Stimulated activated CD4-positive, alpha-beta T cell treated with anti-CD3 and anti-CD28 coated beads, Interleukin-4, amount 100 ng/mL, for 1 hour (primary cell): ENCODE data around the gene PIM3.

Experiments
- DNase-seq: peaks from one replicate; pipeline ENCODE4 v3.0.0-alpha.2; 2020

The PIM3 gene

GRCh38 chr22:50008151-50009040, 47.8 kb downstream of the PIM3 start:
- no peak for DNase-seq

- DNase-seq = no peak
Observed at GRCh38 chr22:50009251-50009650, 48.7 kb downstream of the PIM3 start.

- no peak for DNase-seq
Observed at GRCh38 chr22:50009765-50010675, 49.4 kb downstream of the PIM3 start.

GRCh38 chr22:50010676-50011446, 50.3 kb downstream of the PIM3 start:
- peak; percentile 76 for DNase-seq

- DNase-seq = no peak
Observed at GRCh38 chr22:50011447-50012210, 51.1 kb downstream of the PIM3 start.

GRCh38 chr22:50012211-50013181, 51.9 kb downstream of the PIM3 start, which contains the start of gene IL17REL:
Gene IL17REL, minus strand, starts transcription at chr22:50012765. Its CDS starts 119 bp downstream, at chr22:50012646.
- no peak for DNase-seq
